WTC11 (cell line): Measurements from ENCODE around the gene ORC3. TPM values are rescaled to one million over a fixed set of nuclear protein-coding genes. Genes with fewer than 3 reads are reported as not detected.

Experiments
- ATAC-seq: fragments of 200-7000 bp; cut with Tn5 transposase; 2 replicates; pipeline ENCODE4 v1.10.0; 2021; ENCODE audit warnings: mild to moderate bottlenecking, moderate library complexity
- CTCF ChIA-PET: fragments of 300-600 bp; sonication (Branson Sonifier 250); formaldehyde crosslinking; loops from one replicate; lab custom pipeline; 2021; ENCODE audit warnings: antibody characterized with exemption; lab: Charles Lee
- POLR2A ChIA-PET: fragments of 350-600 bp; sonication (Branson Sonifier 250); formaldehyde crosslinking; loops from one replicate; lab custom pipeline; 2021; ENCODE audit warnings: antibody characterized with exemption; lab: Charles Lee
- DNase-seq: peaks from one replicate; pipeline ENCODE4 v3.0.0; 2021; ENCODE audit warnings: low spot score
- H3K27ac Mint-ChIP-seq: 2 replicates; pipeline ENCODE4 v1.8.0; 2021; ENCODE audit warnings: mixed read lengths
- H3K27me3 Mint-ChIP-seq: 2 replicates; pipeline ENCODE4 v1.8.0; 2021; ENCODE audit warnings: low read depth, mild to moderate bottlenecking, moderate library complexity, mixed read lengths
- H3K36me3 Mint-ChIP-seq: 2 replicates; pipeline ENCODE4 v1.8.0; 2021; ENCODE audit warnings: mixed read lengths
- H3K4me1 Mint-ChIP-seq: 2 replicates; pipeline ENCODE4 v1.8.0; 2022; ENCODE audit warnings: mixed read lengths
- H3K4me3 Mint-ChIP-seq: 2 replicates; pipeline ENCODE4 v1.8.0; 2021; ENCODE audit warnings: mild to moderate bottlenecking, moderate library complexity, mixed read lengths
- H3K9me3 Mint-ChIP-seq: 2 replicates; pipeline ENCODE4 v1.8.0; 2021; ENCODE audit warnings: mixed read lengths
- NFYB ChIP-seq: sonication (generic); formaldehyde crosslinking; conservative IDR thresholded peaks from 2 replicates; pipeline ENCODE4 v1.8.0; 2022; ENCODE audit warnings: low read depth, missing genetic modification reagents
- NR3C1 ChIP-seq: sonication (generic); formaldehyde crosslinking; conservative IDR thresholded peaks from 2 replicates; pipeline ENCODE4 v1.8.1; 2023; ENCODE audit warnings: low read depth, mild to moderate bottlenecking, missing genetic modification reagents
- RORB ChIP-seq: fragments of 250-450 bp; sonication (Bioruptor Pico); IDR thresholded peaks from 2 replicates; pipeline ENCODE4 v1.9.0; 2021; ENCODE audit warnings: mild to moderate bottlenecking
- ZNF263 ChIP-seq: sonication (generic); formaldehyde crosslinking; IDR thresholded peaks from 2 replicates; pipeline ENCODE4 v1.8.1; 2022; ENCODE audit warnings: low read depth, mild to moderate bottlenecking, moderate library complexity, missing genetic modification reagents
- ZNF396 ChIP-seq: fragments of 250-450 bp; sonication (Bioruptor Pico); IDR thresholded peaks from 2 replicates; pipeline ENCODE4 v1.8.0; 2021; ENCODE audit warnings: mild to moderate bottlenecking, moderate library complexity, borderline replicate concordance
- total RNA-seq: library from RNA; stranded (reverse); gene quantifications from 3 replicates; pipeline ENCODE4 v1.2.3, GENCODE V29; 2021
- TF ChIP-seq, protein P1 (sequence below): sonication (generic); formaldehyde crosslinking; IDR thresholded peaks from 2 replicates; pipeline ENCODE4 v1.8.0; 2023; ENCODE audit warnings: mild to moderate bottlenecking, missing genetic modification reagents
- TF ChIP-seq, protein P2 (sequence below): sonication (generic); formaldehyde crosslinking; IDR thresholded peaks from 2 replicates; pipeline ENCODE4 v1.8.0; 2022; ENCODE audit warnings: mild to moderate bottlenecking, missing genetic modification reagents
- TF ChIP-seq, protein P3 (sequence below): sonication (generic); formaldehyde crosslinking; IDR thresholded peaks from 2 replicates; pipeline ENCODE4 v1.8.1; 2023; ENCODE audit warnings: mild to moderate bottlenecking, missing genetic modification reagents
- TF ChIP-seq, protein P4 (sequence below): sonication (generic); formaldehyde crosslinking; IDR thresholded peaks from 2 replicates; pipeline ENCODE4 v1.8.1; 2022; ENCODE audit warnings: mild to moderate bottlenecking, moderate library complexity, missing genetic modification reagents
- TF ChIP-seq, protein P5 (sequence below): fragments of 200-600 bp; IDR thresholded peaks from 2 replicates; pipeline ENCODE4 v1.8.0; 2022; ENCODE audit warnings: antibody characterized with exemption
- TF ChIP-seq, protein P6 (sequence below): sonication (generic); formaldehyde crosslinking; IDR thresholded peaks from 2 replicates; pipeline ENCODE4 v1.8.1; 2023; ENCODE audit warnings: mild to moderate bottlenecking, missing genetic modification reagents, moderate library complexity
- TF ChIP-seq, protein P7 (sequence below): fragments of 250-450 bp; sonication (Bioruptor Pico); IDR thresholded peaks from 2 replicates; pipeline ENCODE4 v1.9.0; 2021; ENCODE audit warnings: mild to moderate bottlenecking, borderline replicate concordance
- TF ChIP-seq, protein P8 (sequence below): fragments of 250-450 bp; sonication (Bioruptor Pico); IDR thresholded peaks from 2 replicates; pipeline ENCODE4 v1.9.0; 2021; ENCODE audit warnings: mild to moderate bottlenecking
- TF ChIP-seq, protein P9 (sequence below): fragments of 250-450 bp; sonication (Bioruptor Pico); conservative IDR thresholded peaks from 2 replicates; pipeline ENCODE4 v1.9.0; 2021; ENCODE audit warnings: mild to moderate bottlenecking

The ORC3 gene
- total RNA-seq, 1 experiment from 2014 or later: 50.7 TPM

DNA sequence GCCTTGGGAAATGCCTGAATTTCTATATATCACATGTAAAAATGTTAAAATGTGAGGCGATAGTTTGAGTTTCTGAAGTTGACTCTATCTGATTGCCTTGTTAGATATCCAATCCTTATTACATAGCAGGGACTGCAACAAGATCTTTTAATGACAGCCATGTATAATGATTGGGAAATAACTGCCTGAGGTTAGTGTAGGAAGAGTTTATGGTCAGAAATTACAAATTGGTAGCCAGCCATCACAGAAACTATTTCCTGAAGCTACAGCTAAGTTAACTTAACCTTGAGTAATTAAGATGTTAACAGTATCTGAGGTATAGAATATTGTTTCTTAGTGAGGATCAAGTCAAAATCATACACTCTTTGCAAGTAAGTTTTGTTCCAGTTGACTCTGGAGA lies 71.1 kb downstream of the ORC3 start (continued):
- TF ChIP-seq, protein P1, sequence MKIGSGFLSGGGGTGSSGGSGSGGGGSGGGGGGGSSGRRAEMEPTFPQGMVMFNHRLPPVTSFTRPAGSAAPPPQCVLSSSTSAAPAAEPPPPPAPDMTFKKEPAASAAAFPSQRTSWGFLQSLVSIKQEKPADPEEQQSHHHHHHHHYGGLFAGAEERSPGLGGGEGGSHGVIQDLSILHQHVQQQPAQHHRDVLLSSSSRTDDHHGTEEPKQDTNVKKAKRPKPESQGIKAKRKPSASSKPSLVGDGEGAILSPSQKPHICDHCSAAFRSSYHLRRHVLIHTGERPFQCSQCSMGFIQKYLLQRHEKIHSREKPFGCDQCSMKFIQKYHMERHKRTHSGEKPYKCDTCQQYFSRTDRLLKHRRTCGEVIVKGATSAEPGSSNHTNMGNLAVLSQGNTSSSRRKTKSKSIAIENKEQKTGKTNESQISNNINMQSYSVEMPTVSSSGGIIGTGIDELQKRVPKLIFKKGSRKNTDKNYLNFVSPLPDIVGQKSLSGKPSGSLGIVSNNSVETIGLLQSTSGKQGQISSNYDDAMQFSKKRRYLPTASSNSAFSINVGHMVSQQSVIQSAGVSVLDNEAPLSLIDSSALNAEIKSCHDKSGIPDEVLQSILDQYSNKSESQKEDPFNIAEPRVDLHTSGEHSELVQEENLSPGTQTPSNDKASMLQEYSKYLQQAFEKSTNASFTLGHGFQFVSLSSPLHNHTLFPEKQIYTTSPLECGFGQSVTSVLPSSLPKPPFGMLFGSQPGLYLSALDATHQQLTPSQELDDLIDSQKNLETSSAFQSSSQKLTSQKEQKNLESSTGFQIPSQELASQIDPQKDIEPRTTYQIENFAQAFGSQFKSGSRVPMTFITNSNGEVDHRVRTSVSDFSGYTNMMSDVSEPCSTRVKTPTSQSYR (CRISPR knock-in tag): no peak
- no peak for TF ChIP-seq NFYB (CRISPR knock-in tag)
- TF ChIP-seq, protein P2, sequence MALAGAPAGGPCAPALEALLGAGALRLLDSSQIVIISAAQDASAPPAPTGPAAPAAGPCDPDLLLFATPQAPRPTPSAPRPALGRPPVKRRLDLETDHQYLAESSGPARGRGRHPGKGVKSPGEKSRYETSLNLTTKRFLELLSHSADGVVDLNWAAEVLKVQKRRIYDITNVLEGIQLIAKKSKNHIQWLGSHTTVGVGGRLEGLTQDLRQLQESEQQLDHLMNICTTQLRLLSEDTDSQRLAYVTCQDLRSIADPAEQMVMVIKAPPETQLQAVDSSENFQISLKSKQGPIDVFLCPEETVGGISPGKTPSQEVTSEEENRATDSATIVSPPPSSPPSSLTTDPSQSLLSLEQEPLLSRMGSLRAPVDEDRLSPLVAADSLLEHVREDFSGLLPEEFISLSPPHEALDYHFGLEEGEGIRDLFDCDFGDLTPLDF (CRISPR knock-in tag): no peak
- TF ChIP-seq, protein P3, sequence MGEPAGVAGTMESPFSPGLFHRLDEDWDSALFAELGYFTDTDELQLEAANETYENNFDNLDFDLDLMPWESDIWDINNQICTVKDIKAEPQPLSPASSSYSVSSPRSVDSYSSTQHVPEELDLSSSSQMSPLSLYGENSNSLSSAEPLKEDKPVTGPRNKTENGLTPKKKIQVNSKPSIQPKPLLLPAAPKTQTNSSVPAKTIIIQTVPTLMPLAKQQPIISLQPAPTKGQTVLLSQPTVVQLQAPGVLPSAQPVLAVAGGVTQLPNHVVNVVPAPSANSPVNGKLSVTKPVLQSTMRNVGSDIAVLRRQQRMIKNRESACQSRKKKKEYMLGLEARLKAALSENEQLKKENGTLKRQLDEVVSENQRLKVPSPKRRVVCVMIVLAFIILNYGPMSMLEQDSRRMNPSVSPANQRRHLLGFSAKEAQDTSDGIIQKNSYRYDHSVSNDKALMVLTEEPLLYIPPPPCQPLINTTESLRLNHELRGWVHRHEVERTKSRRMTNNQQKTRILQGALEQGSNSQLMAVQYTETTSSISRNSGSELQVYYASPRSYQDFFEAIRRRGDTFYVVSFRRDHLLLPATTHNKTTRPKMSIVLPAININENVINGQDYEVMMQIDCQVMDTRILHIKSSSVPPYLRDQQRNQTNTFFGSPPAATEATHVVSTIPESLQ (CRISPR knock-in tag): no peak

DNA sequence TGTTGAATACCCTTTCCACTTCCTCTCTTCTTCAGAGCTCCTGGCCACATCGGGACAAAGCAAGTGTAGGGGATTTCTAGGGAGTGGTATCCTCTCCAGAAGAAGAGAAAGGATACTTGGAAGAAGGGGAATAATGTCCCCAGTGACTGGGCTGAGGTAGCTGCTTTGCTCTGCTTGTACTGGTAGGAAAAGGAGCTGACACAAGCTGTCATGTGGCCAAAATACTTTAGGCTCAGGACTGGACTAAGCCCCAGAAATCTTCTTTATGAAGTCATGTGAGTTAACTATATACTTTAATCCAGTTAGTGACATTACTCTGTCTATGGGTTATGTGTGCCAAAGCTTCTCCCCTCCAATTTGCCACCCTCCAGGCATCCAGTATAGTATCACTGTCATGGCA lies 71.6 kb downstream of the ORC3 start:
- no peaks in the 10 kb centered on the region for H3K4me1 Mint-ChIP-seq
- ChIA-PET CTCF (no interaction called here), POLR2A (no interaction called here)
- ATAC-seq (no peak), DNase-seq (no peak)
- peaks cover 56% of the 10 kb centered on the region for H3K36me3 Mint-ChIP-seq
- H3K27ac Mint-ChIP-seq: no peak overlapping the region
- H3K27me3 Mint-ChIP-seq: no peaks in the 10 kb centered on the region
- H3K9me3 Mint-ChIP-seq: no peaks in the 10 kb centered on the region
- no peak overlapping the region for H3K4me3 Mint-ChIP-seq
- TF ChIP-seq, protein P4, sequence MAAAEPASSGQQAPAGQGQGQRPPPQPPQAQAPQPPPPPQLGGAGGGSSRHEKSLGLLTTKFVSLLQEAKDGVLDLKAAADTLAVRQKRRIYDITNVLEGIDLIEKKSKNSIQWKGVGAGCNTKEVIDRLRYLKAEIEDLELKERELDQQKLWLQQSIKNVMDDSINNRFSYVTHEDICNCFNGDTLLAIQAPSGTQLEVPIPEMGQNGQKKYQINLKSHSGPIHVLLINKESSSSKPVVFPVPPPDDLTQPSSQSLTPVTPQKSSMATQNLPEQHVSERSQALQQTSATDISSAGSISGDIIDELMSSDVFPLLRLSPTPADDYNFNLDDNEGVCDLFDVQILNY (CRISPR knock-in tag): no peak
- TF ChIP-seq, protein P5, sequence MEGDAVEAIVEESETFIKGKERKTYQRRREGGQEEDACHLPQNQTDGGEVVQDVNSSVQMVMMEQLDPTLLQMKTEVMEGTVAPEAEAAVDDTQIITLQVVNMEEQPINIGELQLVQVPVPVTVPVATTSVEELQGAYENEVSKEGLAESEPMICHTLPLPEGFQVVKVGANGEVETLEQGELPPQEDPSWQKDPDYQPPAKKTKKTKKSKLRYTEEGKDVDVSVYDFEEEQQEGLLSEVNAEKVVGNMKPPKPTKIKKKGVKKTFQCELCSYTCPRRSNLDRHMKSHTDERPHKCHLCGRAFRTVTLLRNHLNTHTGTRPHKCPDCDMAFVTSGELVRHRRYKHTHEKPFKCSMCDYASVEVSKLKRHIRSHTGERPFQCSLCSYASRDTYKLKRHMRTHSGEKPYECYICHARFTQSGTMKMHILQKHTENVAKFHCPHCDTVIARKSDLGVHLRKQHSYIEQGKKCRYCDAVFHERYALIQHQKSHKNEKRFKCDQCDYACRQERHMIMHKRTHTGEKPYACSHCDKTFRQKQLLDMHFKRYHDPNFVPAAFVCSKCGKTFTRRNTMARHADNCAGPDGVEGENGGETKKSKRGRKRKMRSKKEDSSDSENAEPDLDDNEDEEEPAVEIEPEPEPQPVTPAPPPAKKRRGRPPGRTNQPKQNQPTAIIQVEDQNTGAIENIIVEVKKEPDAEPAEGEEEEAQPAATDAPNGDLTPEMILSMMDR: no peak
- TF ChIP-seq ZNF396 (CRISPR knock-in tag) (no peak), ZNF263 (CRISPR knock-in tag) (no peak), NR3C1 (CRISPR knock-in tag) (no peak), RORB (no peak)
- TF ChIP-seq, protein P6, sequence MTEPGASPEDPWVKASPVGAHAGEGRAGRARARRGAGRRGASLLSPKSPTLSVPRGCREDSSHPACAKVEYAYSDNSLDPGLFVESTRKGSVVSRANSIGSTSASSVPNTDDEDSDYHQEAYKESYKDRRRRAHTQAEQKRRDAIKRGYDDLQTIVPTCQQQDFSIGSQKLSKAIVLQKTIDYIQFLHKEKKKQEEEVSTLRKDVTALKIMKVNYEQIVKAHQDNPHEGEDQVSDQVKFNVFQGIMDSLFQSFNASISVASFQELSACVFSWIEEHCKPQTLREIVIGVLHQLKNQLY: no peak
- TF ChIP-seq, protein P7, sequence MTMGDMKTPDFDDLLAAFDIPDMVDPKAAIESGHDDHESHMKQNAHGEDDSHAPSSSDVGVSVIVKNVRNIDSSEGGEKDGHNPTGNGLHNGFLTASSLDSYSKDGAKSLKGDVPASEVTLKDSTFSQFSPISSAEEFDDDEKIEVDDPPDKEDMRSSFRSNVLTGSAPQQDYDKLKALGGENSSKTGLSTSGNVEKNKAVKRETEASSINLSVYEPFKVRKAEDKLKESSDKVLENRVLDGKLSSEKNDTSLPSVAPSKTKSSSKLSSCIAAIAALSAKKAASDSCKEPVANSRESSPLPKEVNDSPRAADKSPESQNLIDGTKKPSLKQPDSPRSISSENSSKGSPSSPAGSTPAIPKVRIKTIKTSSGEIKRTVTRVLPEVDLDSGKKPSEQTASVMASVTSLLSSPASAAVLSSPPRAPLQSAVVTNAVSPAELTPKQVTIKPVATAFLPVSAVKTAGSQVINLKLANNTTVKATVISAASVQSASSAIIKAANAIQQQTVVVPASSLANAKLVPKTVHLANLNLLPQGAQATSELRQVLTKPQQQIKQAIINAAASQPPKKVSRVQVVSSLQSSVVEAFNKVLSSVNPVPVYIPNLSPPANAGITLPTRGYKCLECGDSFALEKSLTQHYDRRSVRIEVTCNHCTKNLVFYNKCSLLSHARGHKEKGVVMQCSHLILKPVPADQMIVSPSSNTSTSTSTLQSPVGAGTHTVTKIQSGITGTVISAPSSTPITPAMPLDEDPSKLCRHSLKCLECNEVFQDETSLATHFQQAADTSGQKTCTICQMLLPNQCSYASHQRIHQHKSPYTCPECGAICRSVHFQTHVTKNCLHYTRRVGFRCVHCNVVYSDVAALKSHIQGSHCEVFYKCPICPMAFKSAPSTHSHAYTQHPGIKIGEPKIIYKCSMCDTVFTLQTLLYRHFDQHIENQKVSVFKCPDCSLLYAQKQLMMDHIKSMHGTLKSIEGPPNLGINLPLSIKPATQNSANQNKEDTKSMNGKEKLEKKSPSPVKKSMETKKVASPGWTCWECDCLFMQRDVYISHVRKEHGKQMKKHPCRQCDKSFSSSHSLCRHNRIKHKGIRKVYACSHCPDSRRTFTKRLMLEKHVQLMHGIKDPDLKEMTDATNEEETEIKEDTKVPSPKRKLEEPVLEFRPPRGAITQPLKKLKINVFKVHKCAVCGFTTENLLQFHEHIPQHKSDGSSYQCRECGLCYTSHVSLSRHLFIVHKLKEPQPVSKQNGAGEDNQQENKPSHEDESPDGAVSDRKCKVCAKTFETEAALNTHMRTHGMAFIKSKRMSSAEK: no peak
- TF ChIP-seq, protein P8, sequence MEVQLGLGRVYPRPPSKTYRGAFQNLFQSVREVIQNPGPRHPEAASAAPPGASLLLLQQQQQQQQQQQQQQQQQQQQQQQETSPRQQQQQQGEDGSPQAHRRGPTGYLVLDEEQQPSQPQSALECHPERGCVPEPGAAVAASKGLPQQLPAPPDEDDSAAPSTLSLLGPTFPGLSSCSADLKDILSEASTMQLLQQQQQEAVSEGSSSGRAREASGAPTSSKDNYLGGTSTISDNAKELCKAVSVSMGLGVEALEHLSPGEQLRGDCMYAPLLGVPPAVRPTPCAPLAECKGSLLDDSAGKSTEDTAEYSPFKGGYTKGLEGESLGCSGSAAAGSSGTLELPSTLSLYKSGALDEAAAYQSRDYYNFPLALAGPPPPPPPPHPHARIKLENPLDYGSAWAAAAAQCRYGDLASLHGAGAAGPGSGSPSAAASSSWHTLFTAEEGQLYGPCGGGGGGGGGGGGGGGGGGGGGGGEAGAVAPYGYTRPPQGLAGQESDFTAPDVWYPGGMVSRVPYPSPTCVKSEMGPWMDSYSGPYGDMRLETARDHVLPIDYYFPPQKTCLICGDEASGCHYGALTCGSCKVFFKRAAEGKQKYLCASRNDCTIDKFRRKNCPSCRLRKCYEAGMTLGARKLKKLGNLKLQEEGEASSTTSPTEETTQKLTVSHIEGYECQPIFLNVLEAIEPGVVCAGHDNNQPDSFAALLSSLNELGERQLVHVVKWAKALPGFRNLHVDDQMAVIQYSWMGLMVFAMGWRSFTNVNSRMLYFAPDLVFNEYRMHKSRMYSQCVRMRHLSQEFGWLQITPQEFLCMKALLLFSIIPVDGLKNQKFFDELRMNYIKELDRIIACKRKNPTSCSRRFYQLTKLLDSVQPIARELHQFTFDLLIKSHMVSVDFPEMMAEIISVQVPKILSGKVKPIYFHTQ (CRISPR knock-in tag): no peak
- TF ChIP-seq, protein P9, sequence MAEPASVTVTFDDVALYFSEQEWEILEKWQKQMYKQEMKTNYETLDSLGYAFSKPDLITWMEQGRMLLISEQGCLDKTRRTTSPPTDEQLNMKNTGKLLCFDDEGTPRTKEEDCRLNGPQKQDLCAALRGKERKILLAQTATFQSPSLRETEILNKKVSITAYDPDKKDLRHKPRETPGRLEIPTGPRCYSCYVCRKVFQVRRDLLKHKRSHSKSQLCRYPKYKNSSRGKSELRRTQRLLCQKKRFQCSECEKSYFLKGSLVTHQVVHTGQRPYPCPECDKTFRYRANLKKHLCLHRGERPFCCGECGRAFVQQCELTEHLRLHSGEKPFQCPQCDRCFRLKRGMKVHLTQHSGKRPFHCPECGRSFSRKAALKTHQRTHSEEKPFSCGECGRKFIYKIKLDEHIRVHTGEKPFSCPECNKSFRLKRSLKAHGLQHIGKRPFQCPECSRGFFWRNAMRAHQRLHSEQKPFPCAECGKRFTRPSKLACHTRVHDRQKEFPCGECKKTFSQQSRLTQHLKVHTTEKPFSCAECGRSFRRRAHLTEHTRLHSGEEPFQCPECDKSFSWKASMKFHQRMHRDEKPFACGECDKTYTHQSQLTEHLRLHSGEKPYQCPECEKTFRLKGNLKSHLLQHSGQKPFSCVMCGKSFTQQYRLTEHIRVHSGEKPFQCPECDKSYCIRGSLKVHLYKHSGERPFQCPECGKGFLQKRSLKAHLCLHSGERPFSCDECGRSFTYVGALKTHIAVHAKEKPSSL (CRISPR knock-in tag): no peak
